IMR-90 (cell line): ENCODE results near the gene COL20A1. TPM values are rescaled to one million over a fixed set of nuclear protein-coding genes. Genes with fewer than 3 reads are reported as not detected.

Experiments
- ATAC-seq: fragments of 200-7000 bp; cut with Tn5 transposase; 2 replicates; pipeline ENCODE4 v1.9.1; 2020; ENCODE audit warnings: low read depth, mild to moderate bottlenecking, moderate library complexity
- BruUV-seq: library from RNA; stranded (reverse); fragments of 400-500 nt; replicated peaks from 2 replicates; lab custom pipeline; 2021; lab: Mats Ljungman, UMichigan
- CTCF ChIA-PET: fragments of 300-600 bp; formaldehyde crosslinking; extraction: SDS; loops from one replicate; lab custom pipeline; 2021; ENCODE audit warnings: antibody characterized with exemption; lab: Yijun Ruan, JAX
- POLR2A ChIA-PET: fragments of 300-600 bp; sonication (Branson Sonifier 250); formaldehyde crosslinking; loops from one replicate; lab custom pipeline; 2022; ENCODE audit warnings: antibody characterized with exemption; ENCODE audit not compliant: unreplicated experiment; lab: Charles Lee
- DNase-seq: peaks from one replicate; pipeline ENCODE4 v3.0.0; 2013
- H2AFZ ChIP-seq: replicated peaks from 2 replicates; pipeline ENCODE3; 2013; ENCODE audit warnings: low read length, mild to moderate bottlenecking; ENCODE audit not compliant: poor library complexity
- H2AK5ac ChIP-seq: 2 replicates; pipeline ENCODE4 v1.6.1; 2013; ENCODE audit warnings: low read depth, low read length, inconsistent platforms
- H2AK9ac ChIP-seq: replicated peaks from 2 replicates; pipeline ENCODE3; 2013; ENCODE audit warnings: mild to moderate bottlenecking, low read depth, low read length, moderate library complexity; ENCODE audit not compliant: poor library complexity
- H2BK120ac ChIP-seq: 2 replicates; pipeline ENCODE4 v1.6.1; 2013; ENCODE audit warnings: low read depth, low read length, inconsistent platforms
- H2BK15ac ChIP-seq: 3 replicates; pipeline ENCODE4 v1.6.1; 2013; ENCODE audit warnings: low read depth, low read length, inconsistent platforms
- H2BK20ac ChIP-seq: 2 replicates; pipeline ENCODE4 v1.6.1; 2013; ENCODE audit warnings: low read depth, mild to moderate bottlenecking, inconsistent platforms, low read length, moderate library complexity
- H2BK5ac ChIP-seq: 2 replicates; pipeline ENCODE4 v1.6.1; 2013; ENCODE audit warnings: mild to moderate bottlenecking, low read depth, low read length, inconsistent platforms; ENCODE audit not compliant: poor library complexity, severe bottlenecking
- H3K14ac ChIP-seq: replicated peaks from 2 replicates; pipeline ENCODE4 v1.6.1; 2013; ENCODE audit warnings: low read depth, low read length, inconsistent platforms
- H3K18ac ChIP-seq: 2 replicates; pipeline ENCODE4 v1.6.1; 2013; ENCODE audit warnings: low read depth, low read length, control low read depth
- H3K23ac ChIP-seq: 2 replicates; pipeline ENCODE4 v1.6.1; 2013; ENCODE audit warnings: low read depth, low read length, inconsistent platforms
- H3K27ac ChIP-seq: 2 replicates; pipeline ENCODE4 v1.5.1; 2013; ENCODE audit warnings: mild to moderate bottlenecking, control low read depth, low read length; ENCODE audit not compliant: insufficient read depth
- H3K27me3 ChIP-seq: 2 replicates; pipeline ENCODE4 v1.6.1; 2013; ENCODE audit warnings: low read length; ENCODE audit not compliant: control insufficient read depth, insufficient read depth
- H3K36me3 ChIP-seq: 2 replicates; pipeline ENCODE4 v1.6.1; 2013; ENCODE audit warnings: low read length, mixed read lengths; ENCODE audit not compliant: control insufficient read depth, insufficient read depth
- H3K4ac ChIP-seq: 2 replicates; pipeline ENCODE4 v1.6.1; 2013; ENCODE audit warnings: low read depth, low read length, inconsistent platforms
- H3K4me1 ChIP-seq: 2 replicates; pipeline ENCODE4 v1.6.1; 2013; ENCODE audit warnings: low read length, mixed read lengths; ENCODE audit not compliant: control insufficient read depth, insufficient read depth
- H3K4me2 ChIP-seq: 2 replicates; pipeline ENCODE4 v1.6.1; 2013; ENCODE audit warnings: low read depth, mild to moderate bottlenecking, control low read depth, low read length, moderate library complexity
- H3K4me3 ChIP-seq: 2 replicates; pipeline ENCODE4 v1.5.1; 2013; ENCODE audit warnings: low read depth, mild to moderate bottlenecking, control low read depth, low read length, moderate library complexity; ENCODE audit not compliant: insufficient read depth
- H3K56ac ChIP-seq: 2 replicates; pipeline ENCODE4 v1.6.1; 2013; ENCODE audit warnings: low read length, inconsistent platforms; ENCODE audit not compliant: insufficient read depth; ENCODE audit errors: extremely low read depth
- H3K79me1 ChIP-seq, 2 experiments: 2 replicates each; pipeline ENCODE4 v1.6.1; 2013; ENCODE audit warnings: low read length in 2 of 2, inconsistent platforms in 1 of 2, low read depth in 1 of 2
- H3K9ac ChIP-seq: 2 replicates; pipeline ENCODE4 v1.6.1; 2013; ENCODE audit warnings: low read depth, low read length, control low read depth
- H3K9me1 ChIP-seq: 2 replicates; pipeline ENCODE4 v1.6.1; 2013; ENCODE audit warnings: low read length, inconsistent platforms; ENCODE audit not compliant: insufficient read depth
- H3K9me3 ChIP-seq: 2 replicates; pipeline ENCODE4 v1.6.1; 2013; ENCODE audit warnings: low read length; ENCODE audit not compliant: control insufficient read depth, insufficient read depth
- H4K20me1 ChIP-seq: 2 replicates; pipeline ENCODE4 v1.6.1; 2013; ENCODE audit warnings: low read length, inconsistent platforms; ENCODE audit not compliant: insufficient read depth
- H4K5ac ChIP-seq: 2 replicates; pipeline ENCODE4 v1.6.1; 2013; ENCODE audit warnings: mild to moderate bottlenecking, low read depth, low read length, control low read depth
- H4K8ac ChIP-seq, 2 experiments: 2 replicates each; pipeline ENCODE4 v1.6.1; 2013; ENCODE audit warnings: low read depth in 2 of 2, low read length in 2 of 2, control low read depth in 1 of 2, inconsistent platforms in 1 of 2
- H4K91ac ChIP-seq: 2 replicates; pipeline ENCODE4 v1.6.1; 2013; ENCODE audit warnings: low read depth, low read length, inconsistent platforms; ENCODE audit not compliant: insufficient read depth
- BHLHE40 ChIP-seq: fragments of 150-350 bp; IDR thresholded peaks from 2 replicates; pipeline ENCODE4 v1.6.1; 2016; ENCODE audit warnings: mild to moderate bottlenecking, low read depth, low read length
- FOS ChIP-seq: fragments of 150-350 bp; IDR thresholded peaks from 2 replicates; pipeline ENCODE4 v1.6.1; 2016; ENCODE audit warnings: low read depth, low read length
- MAZ ChIP-seq: IDR thresholded peaks from 2 replicates; pipeline ENCODE4 v1.6.1; 2012; ENCODE audit warnings: low read depth, mild to moderate bottlenecking, low read length, improper control_type of control experiment, moderate library complexity, borderline replicate concordance
- NFE2L2 ChIP-seq: fragments of 150-350 bp; IDR thresholded peaks from 2 replicates; pipeline ENCODE4 v1.6.1; 2016; ENCODE audit warnings: low read depth, mild to moderate bottlenecking, low read length
- WGBS, 2 experiments: methylation state at CpG; one replicate each; pipeline versions ENCODE4 v1.1.5 to v1.1.7; 2013; ENCODE audit warnings: missing lambda C conversion rate in 2 of 2; ENCODE audit not compliant: insufficient read length in 1 of 2; ENCODE audit errors: extremely low coverage in 2 of 2; 5-methylcytosine and 5-hydroxymethylcytosine counted together
- dilution Hi-C: fragments of 300-500 bp; cut with HindIII; formaldehyde crosslinking; loops from one replicate; pipeline ENCODE4 v1.14.3; 2018; ENCODE audit warnings: low sequenced_read_pairs; ENCODE audit not compliant: unreplicated experiment
- in situ Hi-C: fragments of 300-500 bp; cut with MboI; formaldehyde crosslinking; loops from 3 replicates; pipeline ENCODE4 v1.14.3; 2019; ENCODE audit warnings: low sequenced_read_pairs, inconsistent platforms, mixed read lengths
- intact Hi-C: fragments of 100-400 bp; cut with micrococcal nuclease; formaldehyde crosslinking; loops from 2 replicates; pipeline ENCODE4 v1.10.0; 2022
- polyA plus RNA-seq, 3 experiments: library from polyadenylated mRNA; depleted of rRNA; stranded (reverse); fragments of >200 nt; gene quantifications; 2 replicates each; pipeline ENCODE4 v1.2.3, GENCODE V29; 2012; ENCODE audit warnings: low replicate concordance in 1 of 3
- total RNA-seq: library from RNA; depleted of rRNA; stranded (reverse); fragments of >200 nt; gene quantifications from 2 replicates; pipeline ENCODE4 v1.2.3, GENCODE V29; 2012

Gene COL20A1
- total and polyA plus RNA-seq, 2 of the 4 experiments (the other 2 are of a cell fraction), result not detected

DNA sequence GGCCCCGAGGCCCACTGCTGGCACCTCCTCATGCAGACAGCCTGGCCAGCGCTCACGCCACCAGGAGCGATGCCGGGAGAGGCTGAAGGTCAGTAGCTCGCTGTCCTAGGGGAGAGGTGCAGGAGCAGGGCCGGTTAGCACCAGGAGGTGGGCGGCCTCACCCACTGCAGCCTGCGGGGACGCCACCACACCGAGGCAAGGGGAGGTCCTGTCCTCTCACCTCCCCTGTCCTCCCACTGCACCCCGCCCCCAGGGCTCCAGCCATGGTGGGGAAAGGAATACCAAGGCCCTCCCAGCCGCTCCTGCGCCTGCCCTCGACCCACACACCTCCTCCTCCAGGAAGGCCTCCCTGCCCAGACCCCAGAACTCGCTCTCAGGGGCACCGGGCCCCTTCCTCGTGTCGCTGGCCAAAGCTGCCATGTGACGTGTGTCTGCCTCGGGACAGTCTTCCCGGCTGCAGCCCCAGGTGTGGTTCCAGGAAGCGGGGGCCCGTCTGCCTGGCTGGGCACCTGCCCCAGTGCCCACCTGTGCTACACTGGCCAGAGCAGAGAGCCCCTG lies 45.2 kb upstream of the COL20A1 start:
- Histone ChIP-seq H4K8ac (no peak overlapping the region), H3K4me3 (no peak overlapping the region), H2AK9ac (no peak overlapping the region), H3K4me1 (no peaks in the 10 kb centered on the region), H4K5ac (no peak overlapping the region), H3K4ac (no peak overlapping the region), H2BK5ac (no peak overlapping the region), H3K9me3 (no peaks in the 10 kb centered on the region), H3K27me3 (peaks cover 56% of the 10 kb centered on the region), H2BK120ac (no peak overlapping the region), H4K20me1 (no peaks in the 10 kb centered on the region; the same call in 1 of the 2 replicates), H2AK5ac (no peak overlapping the region), H3K56ac (no peak overlapping the region), H2BK15ac (no peak overlapping the region), H2AFZ (no peak overlapping the region), H3K27ac (no peak overlapping the region), H3K9ac (no peak overlapping the region), H3K36me3 (no peaks in the 10 kb centered on the region), H3K4me2 (no peak overlapping the region), H2BK20ac (no peak overlapping the region), H3K14ac (no peak overlapping the region), H3K79me1 (no peaks in the 10 kb centered on the region), H3K18ac (no peak overlapping the region), H3K23ac (no peak overlapping the region), H3K9me1 (no peaks in the 10 kb centered on the region), H4K91ac (no peak overlapping the region)
- in situ Hi-C loops, result no loop called here
- DNase-seq, result no peak
- dilution Hi-C loops, result no loop called here
- no TSS peak for BruUV-seq
- WGBS, 2 experiments, result 57% methylated on average over 12 of the region's 24 CpGs; no CpG with 5 or more reads in 1 of the 2 experiments
- ATAC-seq, result no peak
- POLR2A ChIA-PET, result no interaction called here
- intact Hi-C loops, result no loop called here
- CTCF ChIA-PET, result no interaction called here
- TF ChIP-seq FOS, result no peak
- no peak for TF ChIP-seq MAZ
- no peak for TF ChIP-seq BHLHE40
- no peak for TF ChIP-seq NFE2L2
